GM08714 (cell line): Measurements from ENCODE around the gene DRG1.

Experiments used
- H3K4me3 ChIP-seq: fragments of 200-500 bp; sonication (Bioruptor generic); 2 replicates; pipeline ENCODE4 v1.5.1; 2014; ENCODE audit warnings: mild to moderate bottlenecking, low read length, inconsistent platforms
- ZNF274 ChIP-seq: IDR thresholded peaks from 2 replicates; pipeline ENCODE4 v1.6.1; 2012; ENCODE audit warnings: mild to moderate bottlenecking, low read depth, low read length

Gene DRG1

DNA sequence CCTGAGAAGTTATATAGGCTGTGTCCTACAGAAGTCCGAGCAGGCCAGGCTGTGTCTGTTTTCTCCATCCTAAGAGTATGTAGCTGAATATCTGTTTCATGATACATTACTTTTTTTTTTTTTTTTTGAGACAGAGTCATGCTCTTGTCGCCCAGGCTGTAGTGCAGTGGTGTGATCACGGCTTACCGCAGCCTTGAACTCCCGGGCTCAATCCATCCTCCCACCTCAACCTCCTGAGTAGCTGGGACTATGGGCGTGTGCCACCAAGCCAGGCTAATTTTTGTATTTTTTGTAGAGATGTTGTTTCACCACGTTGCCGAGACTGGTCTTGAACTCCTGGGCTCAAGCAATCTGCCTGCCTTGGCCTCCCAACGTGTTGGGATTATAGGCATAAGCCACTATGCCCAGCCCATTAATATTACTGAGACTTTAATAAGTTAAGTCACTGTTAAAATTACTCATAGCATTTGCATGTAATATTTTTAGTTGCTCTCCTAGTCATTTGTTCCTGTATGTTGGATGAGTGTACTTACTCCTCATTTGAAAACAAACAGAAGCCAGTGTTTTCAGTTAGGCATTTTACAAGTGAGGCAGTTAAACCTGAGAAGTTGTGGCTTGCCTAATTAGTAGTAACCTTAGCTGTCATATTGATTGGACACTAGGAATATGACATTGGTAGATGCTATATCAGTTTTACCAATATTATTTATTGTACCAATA lies 26.1 kb downstream of the DRG1 start:
- no peak for TF ChIP-seq ZNF274

DNA sequence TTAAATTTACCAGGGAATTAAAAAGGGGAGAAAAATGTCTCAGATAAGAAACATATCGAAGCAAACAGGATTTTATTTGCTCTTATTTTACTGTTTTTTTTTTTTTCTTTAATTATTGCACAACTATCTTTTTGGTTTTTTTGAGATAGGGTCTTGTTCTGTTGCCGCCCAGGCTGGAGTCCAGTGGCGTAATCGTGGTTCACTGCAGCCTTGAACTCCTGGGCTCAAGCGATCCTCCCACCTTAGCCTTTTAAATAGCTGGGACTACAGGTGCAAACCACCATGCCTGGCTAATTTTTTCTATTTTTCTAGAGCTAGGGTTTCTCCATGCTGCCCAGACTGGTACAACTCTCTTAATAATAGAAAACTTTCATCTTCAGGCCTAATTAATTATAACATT lies 32.5 kb downstream of the DRG1 start:
- no peak overlapping the region for H3K4me3 ChIP-seq
- no peak for TF ChIP-seq ZNF274

More for the DNA sequence above, 26.1 kb downstream of the DRG1 start:
- H3K4me3 ChIP-seq = no peak overlapping the region

DNA sequence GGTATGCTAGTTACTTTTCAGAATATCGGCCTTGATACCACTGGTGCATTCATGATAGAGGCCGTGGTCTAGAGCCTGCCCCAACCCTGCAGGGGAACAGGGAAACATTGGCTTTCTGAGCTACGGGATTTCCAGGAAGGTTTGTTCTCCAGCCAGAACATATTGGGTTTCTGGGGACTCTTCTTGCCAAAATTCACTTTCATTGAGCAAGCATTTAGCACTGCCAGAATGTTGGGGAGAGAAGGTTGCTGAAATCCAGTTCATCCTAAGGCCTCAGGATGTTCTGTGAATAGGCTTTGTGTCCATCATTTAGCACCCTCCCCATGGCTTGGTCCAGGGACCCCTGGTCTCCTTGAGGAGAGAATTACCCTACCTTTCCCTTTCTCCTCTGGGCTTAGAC lies 36.7 kb downstream of the DRG1 start:
- TF ChIP-seq ZNF274 = no peak
- no peak overlapping the region for H3K4me3 ChIP-seq

DNA sequence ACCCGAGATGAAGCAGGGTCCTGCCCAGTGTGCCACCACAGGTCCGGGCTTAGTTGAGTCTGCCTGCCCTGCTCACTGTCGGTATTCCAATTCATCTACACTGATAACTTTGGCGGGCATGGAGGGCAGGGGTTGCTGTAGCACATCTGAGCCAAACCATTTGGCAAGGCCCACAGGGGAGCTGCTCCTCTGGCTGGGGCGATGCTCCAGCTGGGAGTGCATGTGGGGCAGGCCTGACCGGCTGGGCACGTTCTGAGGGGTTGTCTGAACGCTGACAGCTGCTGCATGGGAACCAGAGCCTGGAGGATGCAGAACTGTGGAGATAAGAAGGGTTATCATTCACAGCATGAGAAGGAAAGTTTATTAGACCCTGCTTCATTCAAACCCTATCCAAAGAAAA lies 40.4 kb downstream of the DRG1 start:
- no peak overlapping the region for H3K4me3 ChIP-seq
- no peak for TF ChIP-seq ZNF274

- H3K4me3 ChIP-seq = no peak overlapping the region
- no peak for TF ChIP-seq ZNF274
Observed at GRCh38 chr22:31440681-31441080, 41.3 kb downstream of the DRG1 start.

GRCh38 chr22:31441652-31442051 lies 42.2 kb downstream of the DRG1 start:
- H3K4me3 ChIP-seq = no peak overlapping the region
- TF ChIP-seq ZNF274 = no peak

GRCh38 chr22:31442768-31443489 lies 43.5 kb downstream of the DRG1 start:
- H3K4me3 ChIP-seq = no peak overlapping the region
- TF ChIP-seq ZNF274 = no peak

- no peak overlapping the region for H3K4me3 ChIP-seq
- no peak for TF ChIP-seq ZNF274
Observed at GRCh38 chr22:31443516-31443915, 44.1 kb downstream of the DRG1 start.

- no peak for TF ChIP-seq ZNF274
Observed at GRCh38 chr22:31445642-31446041, 46.2 kb downstream of the DRG1 start.

GRCh38 chr22:31446208-31446607 lies 46.8 kb downstream of the DRG1 start:
- H3K4me3 ChIP-seq = no peak overlapping the region
- TF ChIP-seq ZNF274 = no peak

More at GRCh38 chr22:31445642-31446041, 46.2 kb downstream of the DRG1 start:
- no peak overlapping the region for H3K4me3 ChIP-seq

GRCh38 chr22:31446767-31447166 lies 47.4 kb downstream of the DRG1 start:
- TF ChIP-seq ZNF274 = no peak
- no peak overlapping the region for H3K4me3 ChIP-seq

DNA sequence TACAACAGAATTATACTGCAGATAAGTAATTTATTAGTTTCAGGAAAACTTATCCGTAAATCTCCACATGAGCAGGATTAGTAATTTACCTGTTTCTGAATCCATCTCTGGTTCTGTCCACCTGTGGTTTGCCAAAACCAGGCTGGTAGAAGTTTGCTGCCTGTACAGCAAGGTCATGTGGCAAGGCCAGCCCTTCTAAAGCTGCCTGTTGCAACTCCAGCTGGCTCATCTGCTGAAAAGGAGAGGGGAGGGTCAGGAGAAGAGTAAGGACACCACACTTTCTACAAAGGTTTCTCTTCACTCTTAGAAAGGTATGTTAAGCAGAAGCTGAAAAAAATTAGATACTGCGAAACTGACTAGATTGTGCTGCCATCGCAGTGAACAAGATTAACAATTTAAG lies 47.9 kb downstream of the DRG1 start:
- no peak overlapping the region for H3K4me3 ChIP-seq
- TF ChIP-seq ZNF274 = no peak

- no peak for TF ChIP-seq ZNF274
- no peak overlapping the region for H3K4me3 ChIP-seq
Observed at GRCh38 chr22:31448382-31448781, 49.0 kb downstream of the DRG1 start.

DNA sequence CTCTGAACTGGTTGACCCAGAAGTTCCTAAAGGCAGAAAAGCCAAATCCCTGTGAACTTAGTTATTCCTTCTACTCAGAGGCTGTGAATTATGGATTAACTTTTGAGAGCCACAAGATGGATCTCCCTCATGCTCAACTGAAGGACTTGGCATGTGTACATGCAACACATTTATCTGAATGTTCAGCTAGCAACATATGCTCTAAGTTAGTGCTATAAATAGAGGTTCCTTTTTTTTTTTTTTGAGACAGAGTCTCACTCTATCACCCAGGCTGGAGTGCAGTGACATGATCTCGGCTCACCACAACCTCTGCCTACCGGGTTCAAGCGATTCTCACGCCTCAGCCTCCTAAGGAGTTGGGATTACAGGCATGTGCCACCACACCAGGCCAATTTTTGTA lies 50.1 kb downstream of the DRG1 start:
- H3K4me3 ChIP-seq = no peak overlapping the region
- no peak for TF ChIP-seq ZNF274
